HG02642 (cell line): ENCODE data around the gene COL9A3.

Source experiments
- ATAC-seq: cut with Tn5 transposase; IDR thresholded peaks from one replicate; pipeline ENCODE4 v1.9.1; 2021; ENCODE audit warnings: mild to moderate bottlenecking; ENCODE audit not compliant: unreplicated experiment, poor library complexity

The COL9A3 gene

GRCh38 chr20:62875419-62876361 is 58.8 kb downstream of the COL9A3 start:
- no peak for ATAC-seq

GRCh38 chr20:62876501-62876901 is 59.7 kb downstream of the COL9A3 start:
- no peak for ATAC-seq

DNA sequence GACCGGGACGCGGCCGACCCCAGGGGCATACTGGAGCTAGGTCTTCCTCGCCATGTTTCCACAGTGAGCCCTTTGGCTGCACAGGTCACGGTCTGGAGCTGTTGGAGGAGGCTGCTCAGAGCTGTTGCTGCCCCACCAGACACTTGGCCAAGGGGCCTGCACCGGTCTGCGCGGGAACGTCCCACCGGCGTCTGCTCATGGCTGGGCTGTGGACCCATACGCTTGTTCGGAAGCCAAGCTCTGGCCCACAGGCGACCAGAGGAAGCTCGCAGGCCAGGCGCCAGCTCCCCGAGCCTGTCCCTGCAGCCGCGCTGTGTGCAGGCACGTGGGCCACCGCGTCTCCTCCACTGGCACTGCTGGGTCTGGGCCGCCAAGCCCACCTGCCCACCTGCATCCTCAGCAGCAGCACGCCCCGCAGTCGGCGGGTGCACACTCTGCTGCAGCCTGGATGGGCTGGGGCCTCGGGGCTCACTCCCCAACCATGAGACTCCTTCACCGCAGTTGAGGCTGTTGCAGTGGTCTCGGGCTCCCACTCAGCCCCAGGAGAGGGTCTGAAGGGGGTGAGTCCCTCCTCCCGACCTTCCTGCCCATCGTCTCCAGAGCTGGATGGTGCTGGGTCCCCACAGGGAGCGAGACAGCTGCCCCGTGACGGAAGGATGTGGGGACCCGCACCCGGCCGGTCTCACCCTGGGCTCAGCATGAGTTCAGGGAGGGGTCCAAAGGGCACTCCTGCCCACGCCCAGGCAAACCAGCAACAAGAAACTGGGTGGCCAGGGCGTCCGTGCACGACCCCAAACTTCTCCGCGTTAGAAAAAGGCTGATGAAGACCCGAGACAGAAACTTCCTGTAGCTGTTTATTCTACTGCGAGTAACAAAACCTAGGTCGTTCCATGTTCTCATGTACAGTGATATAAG is 60.3 kb downstream of the COL9A3 start:
- ATAC-seq: no peak

- ATAC-seq: no peak
Measured at GRCh38 chr20:62878244-62879038, 61.6 kb downstream of the COL9A3 start.

DNA sequence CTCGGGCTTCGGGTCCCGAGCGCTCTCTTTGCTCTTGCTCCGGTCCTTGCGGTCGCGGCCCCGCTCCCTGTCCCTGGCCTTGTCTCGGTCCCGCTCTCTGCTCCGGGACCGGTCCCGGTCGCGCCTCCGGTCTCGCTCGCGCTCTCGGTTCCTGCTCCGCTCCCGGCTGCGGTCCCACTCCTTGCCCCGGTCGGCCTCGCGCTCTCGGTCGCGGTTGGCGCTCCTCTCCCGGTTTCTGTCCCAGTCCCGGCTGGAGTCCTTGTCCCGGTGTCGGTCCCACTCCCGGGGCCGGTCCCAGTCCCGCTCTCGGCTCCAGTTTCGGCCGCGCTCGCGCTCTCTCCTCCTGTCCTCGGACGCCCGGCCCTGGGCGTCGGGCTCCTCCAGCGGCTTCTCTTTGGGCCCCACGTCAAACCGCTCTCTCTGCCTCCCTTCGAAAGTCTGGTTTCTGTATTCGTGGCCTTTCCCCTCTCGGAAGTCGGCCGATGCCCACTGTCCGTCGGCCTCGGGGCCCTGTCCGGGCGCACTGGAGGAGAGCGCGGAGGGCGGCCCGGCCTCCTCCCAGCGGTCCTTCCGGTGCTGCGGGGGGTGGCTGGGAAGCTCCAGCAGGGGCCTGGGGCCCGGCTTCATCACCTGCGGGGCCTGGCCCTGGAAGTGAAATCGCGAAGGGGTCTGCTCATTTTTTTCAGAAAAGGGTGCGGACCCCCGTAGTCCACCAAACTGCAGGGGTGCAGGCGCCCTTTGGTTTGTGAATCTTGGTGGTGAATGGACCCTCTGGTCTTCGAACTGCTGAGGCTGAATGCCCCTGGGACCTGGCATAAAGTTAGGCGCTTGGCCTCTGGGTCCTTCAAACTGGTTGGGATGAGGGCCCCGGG is 62.7 kb downstream of the COL9A3 start:
- ATAC-seq: no peak

GRCh38 chr20:62880147-62880934 is 63.5 kb downstream of the COL9A3 start:
- ATAC-seq: no peak

GRCh38 chr20:62880935-62881661 is 64.2 kb downstream of the COL9A3 start:
- ATAC-seq: no peak

DNA sequence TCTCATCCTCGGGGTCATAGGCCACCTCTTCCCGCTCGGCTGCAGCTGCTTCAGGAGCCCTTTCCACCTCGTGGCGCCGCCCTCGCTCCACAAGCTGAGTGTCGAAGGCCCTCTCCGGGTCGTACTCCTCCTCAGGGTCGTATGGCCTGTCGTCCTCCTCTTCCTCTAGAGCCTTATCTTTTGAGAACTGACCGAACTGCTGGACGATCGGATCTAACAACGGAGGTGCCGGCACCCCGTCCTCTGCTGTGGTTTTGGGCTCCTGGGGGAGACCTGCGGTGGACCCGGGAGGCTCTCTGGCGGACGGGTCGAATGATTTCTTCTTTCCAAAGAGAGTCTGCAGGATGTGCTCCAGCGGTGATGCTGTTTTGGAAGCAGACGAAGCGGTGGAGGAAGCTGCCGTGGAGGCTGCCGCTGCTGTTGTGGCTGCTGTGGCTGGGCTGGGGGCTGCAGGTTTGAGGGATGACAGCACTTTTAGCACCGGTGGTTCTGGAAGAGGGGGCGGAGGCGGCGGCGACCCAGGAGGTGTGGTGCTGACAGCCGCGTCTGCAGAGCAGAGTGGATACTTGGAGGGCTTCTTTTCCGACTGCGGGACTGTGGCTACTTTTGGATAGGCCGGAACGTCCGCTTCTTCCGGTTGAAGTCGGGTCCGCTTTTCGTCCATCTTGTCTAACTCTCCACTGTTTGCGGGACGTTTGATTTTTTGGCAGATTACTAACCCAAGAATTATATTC is 65.0 kb downstream of the COL9A3 start:
- ATAC-seq: no peak

- ATAC-seq: no peak
Measured at GRCh38 chr20:62882426-62882825, 65.6 kb downstream of the COL9A3 start.

DNA sequence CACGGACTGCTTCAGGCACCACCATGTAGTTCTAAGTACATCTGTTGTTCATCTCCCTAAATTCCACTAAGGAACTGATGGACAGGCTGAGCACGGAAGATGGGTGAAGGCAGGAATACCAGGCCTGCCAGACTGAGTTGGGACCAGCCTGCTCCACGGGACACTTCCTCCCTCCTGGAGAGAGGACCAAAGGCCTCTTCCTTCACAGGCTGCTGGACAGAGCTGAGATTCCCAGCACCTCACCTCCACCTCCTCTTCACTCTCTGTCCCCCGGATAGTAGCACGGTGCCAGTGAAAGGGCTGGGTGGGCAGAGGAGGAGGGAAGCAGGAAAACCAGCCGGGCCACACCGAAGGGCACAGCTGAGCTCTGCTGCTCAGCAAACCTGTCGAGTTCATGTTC is 67.7 kb downstream of the COL9A3 start:
- ATAC-seq: no peak

DNA sequence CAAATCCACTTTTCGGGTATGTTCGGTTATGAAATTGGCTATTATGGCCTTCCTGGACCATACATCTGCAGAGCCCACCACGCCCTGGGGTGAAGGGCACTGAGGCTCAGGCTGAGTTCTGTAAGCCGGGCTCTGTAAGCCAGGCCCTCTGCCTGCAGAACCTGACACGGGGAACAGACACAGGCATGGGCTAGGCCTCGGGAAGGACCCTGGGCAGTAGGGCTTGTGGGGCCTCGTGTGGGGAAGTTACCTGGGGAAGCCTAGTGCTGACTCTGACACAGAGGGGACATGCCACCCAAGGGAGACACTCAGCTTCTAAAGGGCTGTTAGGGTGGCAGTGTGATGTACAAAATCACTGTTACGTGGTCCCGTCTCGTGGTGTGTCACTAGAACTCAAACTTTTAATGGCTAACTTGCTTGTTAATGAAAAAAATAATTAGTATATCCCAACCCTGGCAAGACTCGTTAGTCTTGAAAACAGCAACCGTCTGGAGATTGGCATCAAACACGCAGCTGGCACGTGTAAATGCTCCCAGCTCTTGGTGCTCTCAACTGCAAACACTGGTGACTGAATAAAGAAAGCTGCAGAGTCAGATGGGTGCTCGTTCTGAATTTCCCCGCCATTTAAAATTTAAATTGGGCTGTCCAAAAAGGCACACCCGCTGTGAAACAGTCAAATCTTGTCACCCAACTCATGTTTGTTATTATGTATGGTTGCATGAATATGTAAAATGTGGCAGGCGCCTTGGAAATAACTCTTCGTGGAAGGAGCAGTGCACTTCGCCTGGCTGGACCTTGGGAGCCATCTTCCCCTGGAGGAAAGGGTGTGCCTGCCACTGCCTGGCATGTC is 68.4 kb downstream of the COL9A3 start:
- no peak for ATAC-seq

DNA sequence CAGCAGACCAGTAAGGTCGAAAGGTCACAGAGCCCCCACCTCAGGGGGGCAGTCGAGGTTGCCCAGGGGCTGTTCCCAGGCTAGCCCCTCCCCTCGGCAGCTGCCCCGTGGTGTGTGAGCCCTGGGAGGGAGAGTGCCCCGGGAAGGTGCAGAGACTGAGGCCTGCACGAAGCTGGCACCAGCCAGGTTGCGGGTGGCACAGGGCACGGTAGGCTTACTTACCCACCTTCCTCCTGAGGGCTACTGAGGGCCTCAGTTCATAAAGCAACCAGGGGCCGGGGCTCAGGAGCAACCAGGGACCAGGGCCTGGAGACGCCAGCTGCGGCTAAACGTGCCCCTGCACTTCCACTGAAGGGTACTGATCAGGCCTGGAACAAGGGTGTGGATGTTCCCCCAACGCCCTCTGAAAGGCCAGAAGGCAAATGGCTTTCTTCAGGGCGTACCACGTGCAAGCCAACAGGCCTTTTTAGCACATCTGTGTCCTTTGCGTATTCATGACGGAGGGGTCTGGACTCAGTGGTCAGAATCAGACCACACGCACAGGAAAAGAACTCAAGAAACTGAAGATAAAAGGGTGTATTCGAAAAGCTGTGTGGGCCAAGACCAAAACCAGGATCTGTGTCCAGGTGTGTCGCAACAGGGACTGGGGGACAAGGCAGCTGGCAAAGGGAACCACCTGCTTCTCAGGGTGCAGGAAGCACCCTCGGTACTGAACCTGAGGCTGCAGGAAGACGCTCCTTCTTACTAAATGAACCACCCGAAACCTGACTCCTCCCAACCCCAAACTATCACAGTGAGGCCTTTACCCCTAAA is 69.3 kb downstream of the COL9A3 start:
- ATAC-seq: no peak

- no peak for ATAC-seq
Measured at GRCh38 chr20:62886709-62887058, 69.8 kb downstream of the COL9A3 start.

DNA sequence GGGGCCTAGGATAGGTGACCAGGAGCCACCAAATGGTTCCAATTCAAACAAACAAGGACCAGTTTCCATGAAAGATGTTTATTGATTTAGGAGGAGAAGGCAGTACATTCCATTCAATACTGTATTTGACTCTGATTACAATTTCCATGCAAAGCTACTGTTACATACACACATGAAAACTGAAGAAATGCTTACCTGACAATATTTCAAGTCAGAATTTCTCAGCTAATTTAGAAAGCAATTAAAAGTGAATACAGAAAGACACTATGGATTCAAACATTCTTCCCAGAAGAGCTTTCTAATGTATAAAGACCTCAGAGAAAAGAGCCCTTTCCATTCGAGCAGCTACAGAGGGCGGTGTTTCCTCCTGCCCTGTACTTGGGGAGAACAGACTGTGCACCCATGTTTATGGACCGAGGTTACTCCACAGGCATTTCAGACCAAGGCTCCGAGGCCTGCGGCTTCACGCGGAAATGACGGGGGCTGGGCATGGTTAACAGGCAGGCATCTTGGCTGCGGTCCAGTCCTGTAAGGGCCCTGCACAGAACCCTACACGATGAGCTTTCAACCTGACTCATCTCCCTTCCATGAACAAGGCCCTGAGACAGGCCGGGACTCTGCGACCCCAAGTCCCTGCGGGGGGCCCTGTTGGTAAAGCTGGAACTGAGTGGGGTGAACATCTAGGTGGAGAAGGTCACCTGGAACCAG is 70.5 kb downstream of the COL9A3 start:
- ATAC-seq: no peak

DNA sequence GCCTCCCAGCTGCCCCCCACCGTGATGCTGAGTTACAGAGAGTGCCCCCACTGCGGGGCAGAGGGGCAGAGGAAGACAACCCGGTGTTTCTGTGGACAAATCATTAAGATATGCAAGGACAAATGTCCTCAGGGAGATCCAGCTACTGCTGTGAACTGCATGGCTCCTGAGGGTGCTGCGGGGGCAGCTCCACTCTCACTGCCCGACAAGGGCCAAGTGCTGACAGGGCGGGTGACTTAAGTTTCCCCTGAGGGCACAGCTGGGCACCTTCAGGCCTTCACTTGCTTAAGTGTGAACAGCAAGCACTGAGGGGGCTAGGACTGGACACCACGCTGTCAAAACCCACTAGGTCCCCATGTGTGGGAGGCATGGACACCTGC is 71.0 kb downstream of the COL9A3 start:
- no peak for ATAC-seq
